Breast epithelium (tissue), 4 donors: Measurements from ENCODE around the gene UNKL. TPM values are rescaled to one million over a fixed set of nuclear protein-coding genes. Genes with fewer than 3 reads are reported as not detected.
A peak's percentile ranks its signal among the peaks of the same experiment; 100 is the strongest.

Experiments used
- DNase-seq, 2 donors: peaks; one replicate each; pipeline ENCODE4 v3.0.0-alpha.2; 2019; ENCODE audit warnings: low spot score in 2 of 2
- H3K27ac ChIP-seq, 2 donors: fragments of 200-600 bp; sonication (generic) in 1 of 2; one replicate each; pipeline ENCODE4 v1.5.1; 2016 to 2019; ENCODE audit warnings: mild to moderate bottlenecking in 1 of 2
- H3K27me3 ChIP-seq, 2 donors: fragments of 200-600 bp; sonication (generic) in 1 of 2; one replicate each; pipeline versions ENCODE4 v1.5.1 to v1.6.0; 2017 to 2019; ENCODE audit warnings: control low read depth in 1 of 2, mild to moderate bottlenecking in 1 of 2
- H3K36me3 ChIP-seq: fragments of 200-600 bp; one replicate; pipeline ENCODE4 v1.5.1; 2019
- H3K4me1 ChIP-seq, 2 donors: fragments of 200-600 bp; sonication (generic); one replicate each; pipeline ENCODE4 v1.5.1; 2016 to 2019; ENCODE audit warnings: control low read depth in 1 of 2
- H3K4me3 ChIP-seq, 3 donors: fragments of 200-600 bp; sonication (generic); 1 replicate in 2 of 3; 2 replicates in 1 of 3; pipeline ENCODE4 v1.5.1; 2016 to 2019; ENCODE audit warnings: mild to moderate bottlenecking in 3 of 3, moderate library complexity in 2 of 3
- H3K9me3 ChIP-seq, 2 donors: fragments of 200-600 bp; sonication (generic) in 1 of 2; one replicate each; pipeline ENCODE4 v1.5.1; 2016 to 2019; ENCODE audit warnings: control low read depth in 1 of 2
- CTCF ChIP-seq, 3 donors: fragments of 450-650 bp; IDR thresholded peaks; one replicate each; pipeline ENCODE4 v1.5.1; 2016 to 2017; ENCODE audit warnings: antibody characterized with exemption in 3 of 3, mild to moderate bottlenecking in 3 of 3, moderate library complexity in 3 of 3
- POLR2A ChIP-seq: fragments of 450-650 bp; IDR thresholded peaks from one replicate; pipeline ENCODE4 v1.6.1; 2016; ENCODE audit warnings: antibody characterized with exemption, mild to moderate bottlenecking, moderate library complexity
- POLR2AphosphoS5 ChIP-seq, 3 donors: sonication (generic); formaldehyde crosslinking; IDR thresholded peaks; one replicate each; pipeline ENCODE4 v1.6.1; 2017; ENCODE audit warnings: antibody characterized with exemption in 3 of 3
- intact Hi-C: fragments of 100-400 bp; cut with DNase I; formaldehyde crosslinking; loops from one replicate; pipeline ENCODE4 v1.15.1; 2023; ENCODE audit warnings: low total_unique reads
- total RNA-seq, 3 donors: library from RNA; depleted of rRNA; stranded (reverse); fragments of >200 nt; gene quantifications; one replicate each; pipeline ENCODE4 v1.1.0, GENCODE V29; 2016

The UNKL gene
- total RNA-seq, 3 donors from 2014 or later, result 18.6 to 28.5 (median 27.5) TPM

- Histone ChIP-seq H3K36me3 (no peaks in the 10 kb centered on the region), H3K4me1 (peaks cover 3 to 10% of the 10 kb centered on the region in 2 donors), H3K4me3 (no peak overlapping the region), H3K27me3 (no peaks in the 10 kb centered on the region), H3K9me3 (no peaks in the 10 kb centered on the region), H3K27ac (no peak overlapping the region)
- no peak for DNase-seq
- no peak for TF ChIP-seq POLR2A
- TF ChIP-seq CTCF (IDR thresholded peaks at IDR 0.05), result no peak
- TF ChIP-seq POLR2AphosphoS5 (IDR thresholded peaks at IDR 0.05), result no peak
- intact Hi-C loops, result no loop called here
These were observed 59.5 kb downstream of the UNKL start for GRCh38 chr16:1354815-1355540.

GRCh38 chr16:1351582-1352362 lies 62.7 kb downstream of the UNKL start, which contains the start of the genes GNPTG and TSR3:
Gene GNPTG (plus strand): TSS chr16:1351931. CDS start chr16:1351966, 35 bp downstream.
Gene TSR3 (minus strand): TSS chr16:1351878. CDS start chr16:1351804, 74 bp downstream.
- intact Hi-C loops, result no loop called here
- peak within 1 kb of the TSS; percentile 46 to 57 for H3K27ac ChIP-seq
- peak; percentile 96 to 98 (median 96) for TF ChIP-seq POLR2AphosphoS5 (IDR thresholded peaks at IDR 0.05)
- no peak for TF ChIP-seq POLR2A
- peak in 1 of 3 donors; percentile 11 for TF ChIP-seq CTCF (IDR thresholded peaks at IDR 0.05)
- H3K4me1 ChIP-seq, result peaks cover 3 to 10% of the 10 kb centered on the region in 2 donors
- H3K36me3 ChIP-seq, result no peaks in the 10 kb centered on the region
- no peaks in the 10 kb centered on the region for H3K9me3 ChIP-seq
- H3K27me3 ChIP-seq, result no peaks in the 10 kb centered on the region
- peak; percentile 79 to 82 for DNase-seq
- H3K4me3 ChIP-seq, result peak within 1 kb of the TSS; percentile 69 to 99 (median 84)

GRCh38 chr16:1351215-1351581 lies 63.3 kb downstream of the UNKL start:
- Histone ChIP-seq H3K36me3 (no peaks in the 10 kb centered on the region), H3K9me3 (no peaks in the 10 kb centered on the region), H3K4me3 (peak overlapping the region; percentile 69 to 99 (median 84)), H3K4me1 (peaks cover 3 to 10% of the 10 kb centered on the region in 2 donors), H3K27ac (peak overlapping the region; percentile 46 to 57), H3K27me3 (no peaks in the 10 kb centered on the region)
- no peak for TF ChIP-seq POLR2AphosphoS5 (IDR thresholded peaks at IDR 0.05)
- no peak for TF ChIP-seq POLR2A
- TF ChIP-seq CTCF (IDR thresholded peaks at IDR 0.05), result no peak
- intact Hi-C loops, result no loop called here
- no peak for DNase-seq

- Histone ChIP-seq H3K9me3 (no peaks in the 10 kb centered on the region), H3K27me3 (no peaks in the 10 kb centered on the region), H3K4me1 (peaks cover 3 to 10% of the 10 kb centered on the region in 2 donors), H3K4me3 (peak overlapping the region; percentile 69 to 99 (median 84)), H3K36me3 (no peaks in the 10 kb centered on the region), H3K27ac (no peak overlapping the region)
- intact Hi-C loops, result no loop called here
- TF ChIP-seq POLR2AphosphoS5 (IDR thresholded peaks at IDR 0.05) (no peak), CTCF (IDR thresholded peaks at IDR 0.05) (no peak), POLR2A (no peak)
- DNase-seq, result no peak
These were observed 63.8 kb downstream of the UNKL start for GRCh38 chr16:1350691-1351090.

- Histone ChIP-seq H3K4me3 (no peak overlapping the region), H3K27ac (no peak overlapping the region), H3K36me3 (no peaks in the 10 kb centered on the region), H3K9me3 (no peaks in the 10 kb centered on the region), H3K4me1 (peaks cover 3 to 10% of the 10 kb centered on the region in 2 donors), H3K27me3 (no peaks in the 10 kb centered on the region)
- intact Hi-C loops, result no loop called here
- TF ChIP-seq POLR2A (no peak), CTCF (IDR thresholded peaks at IDR 0.05) (no peak)
- DNase-seq, result no peak
These were observed 64.6 kb downstream of the UNKL start for GRCh38 chr16:1349951-1350350.
